ENCODE measurements around the gene REX1BD.
"Not testable (repeated sequence)": the region's sequence is repeated elsewhere in the genome, so short reads cannot be mapped to it uniquely, and the experiment has no call there.

The REX1BD gene

DNA sequence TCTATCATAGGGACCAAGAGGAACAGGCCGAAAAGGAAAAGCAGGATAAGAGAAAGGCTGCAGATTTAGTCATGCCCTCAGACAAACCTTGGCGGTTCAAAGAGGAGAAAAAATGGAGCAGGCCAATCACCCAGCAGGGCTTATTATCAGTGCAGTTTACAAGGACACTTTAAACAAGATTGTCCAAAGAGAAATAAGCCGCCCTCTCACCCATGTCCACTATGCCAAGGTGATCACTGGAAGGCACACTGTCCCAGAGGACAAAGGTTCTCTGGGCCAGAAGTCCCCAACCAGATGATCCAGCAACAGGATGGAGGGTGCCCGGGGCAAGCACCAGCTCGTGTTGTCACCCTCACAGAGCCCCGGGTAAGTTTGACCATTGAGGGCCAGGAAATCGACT, 8.3 kb upstream of the REX1BD start:
- DNase-seq = no peak

DNA sequence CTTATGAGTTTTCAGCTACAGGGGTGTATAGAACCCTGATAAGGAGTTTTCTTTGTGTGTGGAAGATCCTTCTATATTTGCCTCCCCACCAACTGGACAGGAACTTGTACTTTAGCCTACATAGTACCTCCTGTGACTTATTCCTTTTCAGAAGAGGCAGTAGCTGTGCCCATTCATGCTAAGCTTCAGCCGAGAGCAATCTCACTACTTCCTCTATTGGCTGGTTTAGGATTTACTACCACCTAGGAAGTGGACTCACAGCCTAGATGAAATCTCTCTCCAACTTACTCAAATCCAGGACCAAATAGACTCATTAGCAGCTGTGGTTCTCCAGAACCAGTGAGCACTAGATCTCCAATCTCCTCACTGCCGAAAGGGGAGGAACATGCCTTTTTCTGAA, 2.3 kb upstream of the REX1BD start:
- DNase-seq = no peak

DNA sequence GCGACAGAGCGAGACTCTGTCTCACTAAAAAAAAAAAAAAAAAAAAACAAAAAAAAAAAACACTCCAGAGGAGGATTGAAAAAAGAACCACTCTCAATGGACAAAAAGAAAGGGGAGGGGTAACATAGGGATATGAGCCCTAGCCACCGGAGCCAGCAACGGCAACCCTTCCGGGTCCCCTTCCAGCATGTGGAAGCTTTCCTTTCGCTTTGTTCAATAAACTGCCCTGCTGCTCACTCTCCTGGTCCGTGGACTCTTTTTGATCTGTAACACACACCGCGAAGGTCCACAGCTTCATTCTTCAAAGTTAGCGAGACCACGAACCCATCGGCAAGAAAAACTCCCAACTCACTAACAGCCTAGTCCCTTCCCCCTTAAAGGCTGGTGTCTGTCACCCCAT, 1.0 kb upstream of the REX1BD start:
- DNase-seq = no peak

DNA sequence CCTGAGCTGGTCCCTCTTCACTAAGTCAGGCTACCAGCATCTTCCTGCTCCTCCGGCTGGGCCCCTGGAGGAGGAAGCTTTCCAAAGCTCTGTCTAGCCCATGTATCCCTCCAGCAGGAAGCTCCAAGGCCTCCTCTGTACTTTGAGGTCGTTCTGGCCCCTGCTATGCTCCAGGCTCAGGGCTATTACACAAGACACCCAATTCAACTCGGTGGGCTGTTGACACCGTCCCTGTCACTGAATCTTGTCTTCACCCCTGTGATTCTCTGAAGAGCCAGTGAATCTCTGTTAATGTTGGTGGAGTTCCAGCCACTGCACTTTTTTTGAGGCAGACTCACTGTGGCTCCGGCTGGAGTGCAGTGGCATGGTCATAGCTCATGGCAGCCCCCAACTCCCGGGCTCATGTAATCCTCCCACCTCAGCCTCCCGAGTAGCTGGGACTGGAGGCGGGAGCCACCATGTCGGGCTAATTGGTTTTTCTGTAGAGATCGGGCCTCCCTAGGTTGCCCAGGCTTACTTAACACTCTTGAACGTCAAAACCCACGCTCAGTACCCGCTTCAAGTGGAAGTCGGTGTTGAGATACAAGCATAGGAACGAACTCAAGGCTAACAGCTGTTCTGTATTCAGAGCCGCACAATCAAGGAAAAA, 512 bp upstream of the REX1BD start:
- DNase-seq = no peak

DNA sequence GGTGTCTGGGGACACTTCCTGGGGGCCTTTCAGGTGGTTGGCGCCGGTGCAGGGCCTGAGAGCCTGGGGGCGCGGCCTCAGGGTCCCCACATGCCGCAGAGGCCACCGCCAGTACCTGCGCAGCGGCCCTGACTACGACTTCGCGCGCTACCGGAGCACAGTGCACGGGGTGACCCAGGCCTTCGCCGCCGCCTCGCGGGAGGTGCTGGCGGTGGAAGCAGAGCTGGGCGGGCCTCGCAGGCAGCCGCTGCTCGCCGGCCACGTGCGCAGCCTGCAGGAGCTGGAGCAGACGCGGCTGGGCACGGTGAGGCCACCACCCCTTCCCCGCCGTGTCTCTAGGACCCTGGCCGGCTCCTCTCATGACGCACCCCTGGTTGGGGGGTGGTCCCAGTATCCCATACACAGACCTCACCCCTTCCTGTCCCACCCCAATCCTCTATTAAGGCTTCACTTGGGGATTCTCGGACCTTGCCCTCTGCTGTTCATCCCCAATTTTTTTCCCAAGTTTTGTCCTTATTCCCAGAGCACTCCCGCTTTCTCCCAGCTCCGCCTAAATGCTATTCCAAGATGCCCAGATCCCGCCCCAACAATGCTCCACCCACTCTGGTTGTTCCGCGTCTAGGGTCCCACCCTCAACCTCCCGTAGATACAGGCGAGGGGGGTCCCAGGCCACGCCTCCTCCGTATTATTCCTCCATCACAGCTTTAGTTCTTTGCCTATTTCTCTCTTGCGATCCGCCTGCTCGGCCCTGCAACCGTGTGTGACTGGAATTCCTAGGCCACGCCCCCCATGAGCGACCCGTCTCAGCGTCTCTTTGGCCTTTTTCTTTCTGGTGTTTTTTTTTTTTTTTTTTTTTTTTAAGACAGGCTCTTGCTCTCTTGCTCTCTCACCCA, 1.0 kb downstream of the REX1BD start:
- no peak for DNase-seq

DNA sequence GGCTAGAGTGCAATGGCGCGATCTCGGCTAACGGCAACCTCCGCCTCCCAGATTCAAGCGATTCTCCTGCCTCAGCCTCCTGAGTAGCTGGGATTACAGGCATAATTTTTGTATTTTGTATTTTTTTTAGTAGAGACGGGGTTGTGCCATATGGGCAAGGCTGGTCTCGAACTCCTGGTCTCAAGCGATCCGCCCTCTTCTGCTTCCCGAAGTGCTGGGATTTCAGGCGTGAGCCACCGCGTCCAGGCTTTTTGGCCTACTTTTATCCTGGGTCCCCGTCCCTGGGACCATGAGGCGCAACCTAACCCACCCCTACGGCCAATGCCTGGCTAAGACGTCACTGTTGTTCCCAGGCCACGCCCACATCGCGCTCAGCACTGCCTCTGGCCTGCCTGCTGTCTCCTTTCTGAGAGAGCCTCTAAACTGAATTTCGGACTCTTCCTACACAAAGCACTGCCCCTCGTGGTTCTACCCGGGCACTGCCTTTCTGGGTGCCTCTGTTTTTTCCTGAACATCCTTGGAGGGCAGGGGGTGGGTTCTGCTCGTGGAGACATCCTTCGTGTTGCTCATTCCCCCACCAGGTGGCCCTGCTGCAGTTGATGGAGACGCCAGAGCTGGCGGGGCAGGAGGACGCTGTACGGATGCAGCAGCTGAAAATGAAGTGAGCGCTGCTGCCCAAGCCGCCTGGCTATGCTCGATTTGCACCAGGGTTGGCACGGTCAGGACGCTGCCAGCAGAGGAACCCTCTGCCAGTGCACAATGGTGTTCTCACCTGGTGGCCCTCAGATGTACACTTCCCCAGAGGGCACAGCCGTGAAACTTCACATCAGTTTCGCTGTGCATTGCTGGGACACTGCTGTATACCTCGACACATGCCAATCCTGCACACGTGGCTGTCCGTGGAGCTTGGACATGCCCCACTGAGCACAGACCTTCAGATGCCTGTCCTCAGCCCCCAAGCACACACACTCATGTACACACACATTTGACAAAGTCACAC, 2.0 kb downstream of the REX1BD start:
- DNase-seq = no peak

DNA sequence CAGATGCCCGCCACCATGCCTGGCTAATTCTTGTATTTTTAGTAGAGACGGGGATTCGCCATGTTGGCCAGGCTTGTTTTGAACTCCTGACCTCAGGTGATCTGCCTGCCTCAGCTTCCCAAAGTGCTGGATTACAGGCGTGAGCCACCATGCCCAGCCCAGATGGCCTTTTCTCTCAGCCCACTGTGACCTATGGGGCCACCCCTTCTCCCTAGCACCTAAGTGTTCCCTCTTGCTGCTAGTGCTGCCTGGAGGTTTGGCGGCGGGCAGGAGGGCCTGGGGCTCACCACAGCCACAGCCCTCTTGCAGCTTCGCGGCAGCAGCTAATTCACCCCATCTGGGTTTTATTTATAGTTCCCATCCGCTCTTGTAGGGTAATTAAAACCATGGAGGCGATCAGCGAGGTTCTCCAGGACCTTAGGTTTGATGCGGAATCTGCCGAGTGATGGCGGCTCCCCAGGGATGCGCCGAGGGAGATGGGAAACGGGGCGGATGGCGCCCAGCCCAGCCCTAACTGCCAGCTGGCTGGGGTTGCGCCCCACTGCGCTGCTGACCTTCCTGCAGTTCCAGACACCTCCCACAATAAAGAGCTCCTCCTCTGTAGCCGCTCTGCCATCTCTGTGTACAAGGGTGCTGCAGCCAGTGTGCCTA, 3.3 kb downstream of the REX1BD start:
- DNase-seq = no peak

DNA sequence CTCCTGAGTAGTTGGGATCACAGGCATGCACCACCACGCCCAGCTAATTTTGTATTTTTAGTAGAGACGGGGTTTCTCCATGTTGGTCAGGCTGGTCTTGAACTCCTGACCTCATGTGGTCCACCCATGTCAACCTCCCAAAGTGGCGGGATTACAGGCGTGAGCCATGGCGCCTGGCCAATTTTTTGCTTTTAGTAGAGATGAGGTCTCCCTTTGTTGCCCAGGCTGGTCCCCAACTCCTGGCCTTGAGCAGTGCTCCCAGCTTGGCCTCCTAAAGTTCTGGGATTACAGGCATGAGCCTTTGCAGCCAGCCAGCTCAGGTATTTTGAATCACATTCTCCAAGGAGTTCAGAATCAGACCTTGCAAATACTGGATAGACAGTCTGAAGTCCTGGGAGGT, 4.1 kb downstream of the REX1BD start:
- DNase-seq = not testable (repeated sequence)

DNA sequence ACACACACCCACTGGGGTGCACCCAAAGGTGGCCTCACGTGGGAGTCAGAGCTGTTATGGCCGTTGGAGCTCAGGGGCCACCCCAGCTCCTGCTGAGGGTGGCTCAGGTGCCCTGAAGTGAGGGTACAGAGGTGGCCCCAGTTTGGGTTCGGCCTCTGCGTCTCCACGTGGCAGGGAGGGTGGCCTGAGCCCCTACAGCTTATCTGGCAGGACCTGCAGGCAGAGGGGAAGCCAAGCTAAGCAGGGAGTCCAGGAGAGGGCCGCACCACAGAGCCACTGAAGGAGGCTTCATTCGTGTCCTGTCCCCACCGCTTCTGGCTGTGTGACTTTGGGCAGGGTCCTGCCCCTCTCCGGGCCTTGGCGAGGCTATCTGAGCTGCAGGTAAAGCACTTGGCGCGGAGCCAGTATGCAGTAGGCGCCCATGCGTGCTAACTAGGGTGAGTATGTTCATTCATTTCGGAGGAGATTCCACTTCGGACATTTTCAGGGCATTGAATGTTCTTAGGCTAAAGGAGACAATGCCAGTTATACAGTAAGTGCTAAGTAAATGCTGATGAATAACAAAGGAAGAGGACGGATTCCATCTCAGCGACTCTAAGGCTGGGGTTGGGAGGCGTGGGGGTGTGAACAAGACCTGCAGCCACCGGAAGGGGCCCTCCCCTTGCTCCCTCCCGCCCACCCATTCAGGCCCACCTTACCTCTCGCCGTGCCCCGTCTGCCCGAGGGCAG, 4.9 kb downstream of the REX1BD start:
- DNase-seq = no peak

DNA sequence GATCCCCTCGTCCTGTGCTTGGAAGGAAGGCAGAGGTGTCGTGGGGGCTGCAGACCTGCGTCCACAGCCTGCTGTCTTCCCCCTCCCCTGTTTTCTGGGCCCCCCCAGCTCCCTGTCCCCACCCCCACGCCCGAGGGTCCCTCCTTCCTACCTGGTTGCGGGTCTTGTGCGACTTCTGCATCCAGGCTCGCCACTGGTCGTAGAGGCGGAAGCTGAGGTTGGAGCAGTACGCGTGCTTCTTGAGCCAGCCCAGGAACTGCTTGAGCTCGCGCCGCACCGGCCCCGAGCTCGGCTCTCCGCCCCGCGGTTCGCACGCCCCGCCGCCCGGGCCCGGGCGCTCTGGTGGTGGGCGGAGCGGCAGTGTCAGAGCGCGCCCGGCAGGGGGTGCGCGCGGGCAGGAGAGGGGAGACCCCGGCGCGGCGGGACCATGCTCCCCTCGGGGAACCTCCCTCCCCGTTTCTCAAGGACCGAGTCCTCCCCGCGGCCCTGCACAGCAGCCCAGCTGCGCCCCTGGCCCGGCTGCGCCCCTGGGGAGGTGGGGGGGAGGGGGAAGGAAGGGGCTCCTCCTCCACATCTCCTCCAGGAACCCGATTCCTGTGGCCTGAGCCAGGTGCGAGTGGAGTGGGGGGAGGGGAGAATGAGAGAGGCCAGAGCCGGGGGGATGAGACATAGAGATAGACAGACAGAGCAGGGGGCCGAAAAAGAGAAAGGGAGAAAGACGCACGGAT, 5.7 kb downstream of the REX1BD start:
- peak; percentile 91 for DNase-seq

DNA sequence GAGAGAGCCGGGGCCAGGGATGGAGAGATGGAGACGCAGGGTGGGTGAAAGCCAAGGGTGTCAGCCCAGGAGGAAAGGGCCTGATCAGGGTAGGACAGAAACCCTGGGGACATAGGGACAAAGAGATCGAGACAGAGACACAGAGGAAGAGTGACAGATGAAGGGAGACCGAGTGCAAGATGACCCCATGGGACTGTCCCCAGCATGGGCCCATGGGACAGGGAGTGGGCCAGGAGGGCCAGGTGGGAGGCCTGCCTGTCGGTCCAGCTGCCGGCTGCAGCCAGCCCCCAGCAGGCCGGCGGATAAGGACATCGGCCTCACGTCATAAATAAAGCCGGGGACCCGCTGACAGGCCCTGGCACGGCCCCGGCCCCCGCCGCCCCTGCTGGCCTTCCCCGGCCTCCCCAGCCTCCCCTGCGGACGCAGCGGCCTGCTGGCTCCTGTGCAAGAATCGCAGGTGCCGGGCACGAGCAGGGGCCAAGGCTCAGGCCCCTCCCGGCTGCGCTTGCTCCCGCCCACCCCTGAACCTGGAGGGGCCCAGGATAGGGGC, 6.3 kb downstream of the REX1BD start:
- no peak for DNase-seq

DNA sequence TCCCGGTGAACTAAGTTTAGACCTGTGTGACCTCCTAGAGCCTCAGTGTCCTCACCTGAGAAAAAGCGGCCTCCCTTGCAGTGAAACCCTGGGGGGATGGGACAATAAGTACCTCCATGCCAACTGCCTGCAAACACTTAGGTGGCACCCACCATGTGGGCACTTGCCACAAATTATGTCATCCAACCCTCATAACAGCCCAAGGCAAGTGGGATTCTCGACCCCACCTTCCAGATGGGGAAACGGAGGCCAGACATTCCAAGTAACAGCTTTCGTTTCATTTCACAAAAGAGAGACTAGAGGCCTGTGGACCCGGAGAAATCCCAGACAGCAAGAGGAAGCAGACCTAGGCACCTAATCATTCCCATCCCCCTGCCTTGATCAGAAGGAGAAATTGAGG, 6.9 kb downstream of the REX1BD start:
- no peak for DNase-seq

DNA sequence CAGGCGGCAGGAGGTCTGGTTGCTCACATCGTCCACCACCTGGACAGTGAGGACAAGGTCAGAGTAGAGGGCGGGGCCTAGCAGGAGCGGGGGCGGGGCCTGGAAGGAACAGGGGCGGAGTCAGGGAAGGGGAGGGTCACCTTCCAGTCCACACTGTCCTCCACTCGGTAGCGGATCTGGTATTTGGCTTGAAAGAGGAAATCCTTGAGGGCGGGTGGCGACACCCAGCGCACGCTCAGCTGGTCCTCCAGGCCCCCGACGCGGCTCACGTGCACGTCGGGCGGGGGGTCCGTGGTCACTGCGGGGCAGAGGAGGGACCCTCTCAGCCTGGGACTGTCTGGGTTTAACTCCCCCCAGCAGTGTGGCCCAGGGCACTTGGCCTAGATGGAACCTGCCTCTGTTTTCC, 8.2 kb downstream of the REX1BD start:
- no peak for DNase-seq

DNA sequence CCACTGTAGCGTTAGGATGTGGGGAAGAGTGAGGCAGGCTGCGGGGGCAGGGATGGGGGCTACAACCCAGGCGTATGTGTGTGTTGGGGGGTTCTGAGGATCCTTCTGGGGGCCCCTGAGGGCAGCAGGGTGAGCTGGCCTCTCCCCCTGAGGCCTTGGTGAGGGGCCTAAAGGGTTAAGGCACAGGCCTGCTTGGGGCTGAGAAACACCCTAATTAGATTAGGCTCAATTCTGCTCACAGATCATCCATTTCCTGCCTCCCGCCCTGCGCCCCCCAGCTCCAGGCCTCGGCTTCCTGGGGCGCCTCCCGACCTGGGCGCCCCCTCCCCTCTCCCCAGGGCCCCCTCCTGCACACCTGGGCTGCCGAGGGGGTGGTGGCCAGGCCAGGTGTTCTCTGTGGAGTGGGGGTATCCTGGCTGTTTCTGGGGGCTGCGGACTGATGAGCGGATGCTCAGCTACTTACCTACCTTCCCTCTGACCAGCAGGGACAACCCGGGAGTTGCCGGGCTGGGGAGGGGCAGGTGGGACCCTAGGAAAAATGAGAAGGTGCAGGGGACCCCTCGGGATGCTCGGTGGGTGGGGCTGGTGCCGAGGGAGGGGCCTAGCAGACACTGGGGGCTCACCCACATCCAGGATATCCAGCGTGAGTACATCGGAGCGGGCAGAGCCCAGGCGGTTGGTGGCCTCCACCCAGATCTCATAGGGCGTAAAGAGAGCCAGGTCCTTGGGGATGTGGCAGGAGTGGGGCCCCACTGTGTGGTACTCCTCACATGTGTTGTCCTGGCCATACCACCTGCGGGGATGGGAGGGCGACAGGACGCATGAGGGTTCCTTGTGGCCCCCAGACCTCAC, 9.4 kb downstream of the REX1BD start:
- DNase-seq = no peak

DNA sequence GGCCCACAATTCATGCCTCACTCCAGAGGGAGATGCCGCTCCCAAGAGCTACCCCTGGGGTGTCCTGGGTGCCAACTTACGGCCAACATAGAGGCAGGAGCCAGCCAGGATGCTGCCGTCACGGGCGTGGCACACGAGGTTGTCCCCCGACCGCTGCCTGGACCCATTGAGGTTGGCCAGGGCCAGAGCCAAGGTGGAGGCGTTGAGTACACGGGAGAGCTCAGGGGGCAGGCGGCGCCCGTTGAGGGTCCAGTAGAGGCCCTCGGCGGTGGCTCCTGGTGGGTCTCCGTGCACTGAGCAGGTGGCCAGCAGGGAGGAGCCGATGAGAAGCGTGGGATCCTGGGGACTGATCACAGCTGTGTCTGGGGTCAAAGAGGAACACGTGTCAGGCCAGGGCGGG, 10.9 kb downstream of the REX1BD start:
- DNase-seq = no peak

DNA sequence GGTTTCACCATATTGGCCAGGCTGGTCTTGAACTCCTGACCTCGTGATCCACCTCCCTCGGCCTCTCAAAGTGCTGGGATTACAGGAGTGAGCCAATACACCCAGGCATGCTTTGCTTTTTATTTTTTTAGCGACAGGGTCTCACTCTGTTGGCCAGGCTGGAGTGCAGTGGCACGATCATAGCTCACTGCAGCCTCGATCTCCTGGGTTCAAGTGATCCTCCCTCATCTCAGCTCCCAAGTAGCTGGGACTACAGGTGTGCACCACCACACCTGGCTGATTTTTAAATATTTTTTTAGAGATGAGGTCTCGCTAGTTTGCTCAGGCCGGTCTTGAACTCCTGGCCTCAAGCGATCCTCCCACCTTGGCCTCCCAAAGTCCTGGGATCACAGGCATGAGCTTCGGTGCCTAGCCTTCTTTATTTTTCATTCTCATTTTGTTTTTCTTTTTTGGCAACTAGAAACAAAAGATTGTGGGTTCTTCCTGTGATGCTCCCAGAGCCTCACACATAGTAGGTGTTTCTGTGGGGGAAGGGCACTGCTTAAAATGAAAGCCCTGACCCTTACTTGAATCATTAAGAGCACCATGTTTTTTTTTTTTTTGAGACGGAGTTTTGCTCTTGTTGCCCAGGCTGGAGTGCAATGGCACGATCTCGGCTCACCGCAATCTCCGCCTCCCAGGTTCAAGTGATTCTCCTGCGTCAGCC, 12.2 kb downstream of the REX1BD start:
- DNase-seq = not testable (repeated sequence)

DNA sequence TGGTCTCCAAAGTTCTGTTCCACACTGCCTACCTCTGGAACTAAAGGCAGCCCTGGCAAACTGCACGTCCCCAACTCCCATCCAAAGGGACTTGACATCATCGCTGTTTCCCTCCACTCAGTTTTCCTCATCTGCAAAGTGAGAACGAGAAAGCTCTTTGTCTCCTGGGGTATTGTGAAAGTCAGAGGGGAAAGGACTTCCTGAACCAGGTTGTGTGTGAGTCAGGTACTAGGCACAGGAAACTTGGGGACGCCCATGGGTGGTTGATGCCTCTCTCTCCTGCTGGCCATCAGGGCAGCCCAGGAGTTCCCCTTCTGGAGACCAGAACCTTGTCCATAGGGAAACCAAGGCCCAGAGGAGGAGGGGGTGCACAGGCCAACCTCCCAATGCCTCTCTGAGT, 13.3 kb downstream of the REX1BD start:
- no peak for DNase-seq

DNA sequence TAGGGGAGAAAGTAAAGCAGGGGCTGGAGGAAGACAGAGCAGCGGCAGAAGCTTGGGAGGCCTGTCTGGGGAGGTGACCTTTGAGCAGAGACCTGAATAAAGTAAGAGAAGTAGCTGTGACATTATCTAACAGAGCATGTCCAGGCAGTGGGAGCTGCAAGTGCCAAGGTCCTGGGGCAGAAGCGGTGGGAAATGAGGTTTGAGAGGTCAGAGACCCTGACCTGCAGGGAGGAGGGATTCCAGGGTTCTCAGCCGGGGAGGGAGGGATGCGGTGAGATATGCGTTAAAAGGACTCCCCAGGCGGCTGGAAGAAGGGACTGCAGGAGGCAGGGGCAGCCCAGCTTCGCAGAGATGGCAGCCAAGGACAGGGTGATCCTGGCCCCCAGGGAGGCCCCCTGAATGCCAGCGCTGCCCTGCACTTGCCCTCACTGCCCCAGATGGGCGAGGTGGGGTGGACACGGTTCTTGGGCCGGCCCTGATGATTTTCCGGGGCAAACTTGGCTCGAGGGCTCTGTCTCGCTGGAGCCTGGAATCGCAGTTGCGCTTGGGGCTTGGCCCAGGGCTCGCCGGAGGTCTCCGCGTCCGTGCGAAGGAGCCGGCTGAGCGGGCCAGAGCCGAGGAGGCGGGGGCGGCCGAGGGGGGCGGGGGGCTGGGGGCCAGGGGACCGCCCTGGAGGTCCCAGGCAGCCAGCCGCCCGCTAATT, 14.8 kb downstream of the REX1BD start:
- DNase-seq = peak; percentile 61
